Peyer's patch (tissue), 4 donors: ENCODE data around the gene CUBN.

ENCODE experiments used
- CTCF ChIP-seq, 6 experiments: fragments of 450-650 bp in 4 of 6; fragments of 200-600 bp in 2 of 6; sonication (generic) in 1 of 6; IDR thresholded peaks; one replicate each; pipeline ENCODE4 v1.5.1; 2017 to 2019; ENCODE audit warnings: antibody characterized with exemption in 6 of 6, mild to moderate bottlenecking in 3 of 6, moderate library complexity in 1 of 6
- POLR2A ChIP-seq, 2 donors: fragments of 450-650 bp; IDR thresholded peaks; one replicate each; pipeline ENCODE4 v1.5.1; 2017; ENCODE audit warnings: antibody characterized with exemption in 2 of 2, mild to moderate bottlenecking in 2 of 2, moderate library complexity in 2 of 2

GRCh38 chr10:17126327-17126726, 3.3 kb downstream of the CUBN start:
- no peak for TF ChIP-seq CTCF (IDR thresholded peaks at IDR 0.05)
- TF ChIP-seq POLR2A (IDR thresholded peaks at IDR 0.05) = no peak
